IMR-90 (cell line): ENCODE results near the gene KAZALD1. TPM values are rescaled to one million over a fixed set of nuclear protein-coding genes. Genes with fewer than 3 reads are reported as not detected.

Source experiments
- ATAC-seq: fragments of 200-7000 bp; cut with Tn5 transposase; 2 replicates; pipeline ENCODE4 v1.9.1; 2020; ENCODE audit warnings: low read depth, mild to moderate bottlenecking, moderate library complexity
- BruUV-seq: library from RNA; stranded (reverse); fragments of 400-500 nt; replicated peaks from 2 replicates; lab custom pipeline; 2021; lab: Mats Ljungman, UMichigan
- CTCF ChIA-PET: fragments of 300-600 bp; formaldehyde crosslinking; extraction: SDS; loops from one replicate; lab custom pipeline; 2021; ENCODE audit warnings: antibody characterized with exemption; lab: Yijun Ruan, JAX
- POLR2A ChIA-PET: fragments of 300-600 bp; sonication (Branson Sonifier 250); formaldehyde crosslinking; loops from one replicate; lab custom pipeline; 2022; ENCODE audit warnings: antibody characterized with exemption; ENCODE audit not compliant: unreplicated experiment; lab: Charles Lee
- DNase-seq: peaks from one replicate; pipeline ENCODE4 v3.0.0; 2013
- H2AFZ ChIP-seq: replicated peaks from 2 replicates; pipeline ENCODE3; 2013; ENCODE audit warnings: low read length, mild to moderate bottlenecking; ENCODE audit not compliant: poor library complexity
- H2AK5ac ChIP-seq: 2 replicates; pipeline ENCODE4 v1.6.1; 2013; ENCODE audit warnings: low read depth, low read length, inconsistent platforms
- H2AK9ac ChIP-seq: replicated peaks from 2 replicates; pipeline ENCODE3; 2013; ENCODE audit warnings: mild to moderate bottlenecking, low read depth, low read length, moderate library complexity; ENCODE audit not compliant: poor library complexity
- H2BK120ac ChIP-seq: 2 replicates; pipeline ENCODE4 v1.6.1; 2013; ENCODE audit warnings: low read depth, low read length, inconsistent platforms
- H2BK15ac ChIP-seq: 3 replicates; pipeline ENCODE4 v1.6.1; 2013; ENCODE audit warnings: low read depth, low read length, inconsistent platforms
- H2BK20ac ChIP-seq: 2 replicates; pipeline ENCODE4 v1.6.1; 2013; ENCODE audit warnings: low read depth, mild to moderate bottlenecking, inconsistent platforms, low read length, moderate library complexity
- H2BK5ac ChIP-seq: 2 replicates; pipeline ENCODE4 v1.6.1; 2013; ENCODE audit warnings: mild to moderate bottlenecking, low read depth, low read length, inconsistent platforms; ENCODE audit not compliant: poor library complexity, severe bottlenecking
- H3K14ac ChIP-seq: replicated peaks from 2 replicates; pipeline ENCODE4 v1.6.1; 2013; ENCODE audit warnings: low read depth, low read length, inconsistent platforms
- H3K18ac ChIP-seq: 2 replicates; pipeline ENCODE4 v1.6.1; 2013; ENCODE audit warnings: low read depth, low read length, control low read depth
- H3K23ac ChIP-seq: 2 replicates; pipeline ENCODE4 v1.6.1; 2013; ENCODE audit warnings: low read depth, low read length, inconsistent platforms
- H3K27ac ChIP-seq: 2 replicates; pipeline ENCODE4 v1.5.1; 2013; ENCODE audit warnings: mild to moderate bottlenecking, control low read depth, low read length; ENCODE audit not compliant: insufficient read depth
- H3K27me3 ChIP-seq: 2 replicates; pipeline ENCODE4 v1.6.1; 2013; ENCODE audit warnings: low read length; ENCODE audit not compliant: control insufficient read depth, insufficient read depth
- H3K36me3 ChIP-seq: 2 replicates; pipeline ENCODE4 v1.6.1; 2013; ENCODE audit warnings: low read length, mixed read lengths; ENCODE audit not compliant: control insufficient read depth, insufficient read depth
- H3K4ac ChIP-seq: 2 replicates; pipeline ENCODE4 v1.6.1; 2013; ENCODE audit warnings: low read depth, low read length, inconsistent platforms
- H3K4me1 ChIP-seq: 2 replicates; pipeline ENCODE4 v1.6.1; 2013; ENCODE audit warnings: low read length, mixed read lengths; ENCODE audit not compliant: control insufficient read depth, insufficient read depth
- H3K4me2 ChIP-seq: 2 replicates; pipeline ENCODE4 v1.6.1; 2013; ENCODE audit warnings: low read depth, mild to moderate bottlenecking, control low read depth, low read length, moderate library complexity
- H3K4me3 ChIP-seq: 2 replicates; pipeline ENCODE4 v1.5.1; 2013; ENCODE audit warnings: low read depth, mild to moderate bottlenecking, control low read depth, low read length, moderate library complexity; ENCODE audit not compliant: insufficient read depth
- H3K56ac ChIP-seq: 2 replicates; pipeline ENCODE4 v1.6.1; 2013; ENCODE audit warnings: low read length, inconsistent platforms; ENCODE audit not compliant: insufficient read depth; ENCODE audit errors: extremely low read depth
- H3K79me1 ChIP-seq, 2 experiments: 2 replicates each; pipeline ENCODE4 v1.6.1; 2013; ENCODE audit warnings: low read length in 2 of 2, inconsistent platforms in 1 of 2, low read depth in 1 of 2
- H3K9ac ChIP-seq: 2 replicates; pipeline ENCODE4 v1.6.1; 2013; ENCODE audit warnings: low read depth, low read length, control low read depth
- H3K9me1 ChIP-seq: 2 replicates; pipeline ENCODE4 v1.6.1; 2013; ENCODE audit warnings: low read length, inconsistent platforms; ENCODE audit not compliant: insufficient read depth
- H3K9me3 ChIP-seq: 2 replicates; pipeline ENCODE4 v1.6.1; 2013; ENCODE audit warnings: low read length; ENCODE audit not compliant: control insufficient read depth, insufficient read depth
- H4K20me1 ChIP-seq: 2 replicates; pipeline ENCODE4 v1.6.1; 2013; ENCODE audit warnings: low read length, inconsistent platforms; ENCODE audit not compliant: insufficient read depth
- H4K5ac ChIP-seq: 2 replicates; pipeline ENCODE4 v1.6.1; 2013; ENCODE audit warnings: mild to moderate bottlenecking, low read depth, low read length, control low read depth
- H4K8ac ChIP-seq, 2 experiments: 2 replicates each; pipeline ENCODE4 v1.6.1; 2013; ENCODE audit warnings: low read depth in 2 of 2, low read length in 2 of 2, control low read depth in 1 of 2, inconsistent platforms in 1 of 2
- H4K91ac ChIP-seq: 2 replicates; pipeline ENCODE4 v1.6.1; 2013; ENCODE audit warnings: low read depth, low read length, inconsistent platforms; ENCODE audit not compliant: insufficient read depth
- BHLHE40 ChIP-seq: fragments of 150-350 bp; IDR thresholded peaks from 2 replicates; pipeline ENCODE4 v1.6.1; 2016; ENCODE audit warnings: mild to moderate bottlenecking, low read depth, low read length
- CEBPB ChIP-seq: IDR thresholded peaks from 2 replicates; pipeline ENCODE4 v1.6.1; 2012; ENCODE audit warnings: low read depth, low read length, improper control_type of control experiment
- ELK1 ChIP-seq: fragments of 150-350 bp; IDR thresholded peaks from 2 replicates; pipeline ENCODE4 v1.6.1; 2016; ENCODE audit warnings: low read depth, mild to moderate bottlenecking, low read length, moderate library complexity, borderline replicate concordance
- FOS ChIP-seq: fragments of 150-350 bp; IDR thresholded peaks from 2 replicates; pipeline ENCODE4 v1.6.1; 2016; ENCODE audit warnings: low read depth, low read length
- MAFK ChIP-seq: IDR thresholded peaks from 2 replicates; pipeline ENCODE4 v1.6.1; 2012; ENCODE audit warnings: low read depth, low read length, improper control_type of control experiment
- MAZ ChIP-seq: IDR thresholded peaks from 2 replicates; pipeline ENCODE4 v1.6.1; 2012; ENCODE audit warnings: low read depth, mild to moderate bottlenecking, low read length, improper control_type of control experiment, moderate library complexity, borderline replicate concordance
- MXI1 ChIP-seq: IDR thresholded peaks from 2 replicates; pipeline ENCODE4 v1.6.1; 2012; ENCODE audit warnings: low read depth, mild to moderate bottlenecking, low read length, moderate library complexity, borderline replicate concordance
- POLR2A ChIP-seq: IDR thresholded peaks from 2 replicates; pipeline ENCODE4 v1.6.1; 2012; ENCODE audit warnings: mild to moderate bottlenecking, low read depth, low read length
- RCOR1 ChIP-seq: IDR thresholded peaks from 2 replicates; pipeline ENCODE4 v1.6.1; 2012; ENCODE audit warnings: mild to moderate bottlenecking, low read length, improper control_type of control experiment; ENCODE audit not compliant: insufficient replicate concordance
- RFX5 ChIP-seq: IDR thresholded peaks from 2 replicates; pipeline ENCODE4 v1.8.0; 2012; ENCODE audit warnings: low read depth, mild to moderate bottlenecking, low read length, moderate library complexity
- SMC3 ChIP-seq: fragments of 150-350 bp; IDR thresholded peaks from 2 replicates; pipeline ENCODE4 v1.6.1; 2016; ENCODE audit warnings: low read depth, mild to moderate bottlenecking, antibody characterized with exemption, low read length, moderate library complexity
- WGBS, 2 experiments: methylation state at CpG; one replicate each; pipeline versions ENCODE4 v1.1.5 to v1.1.7; 2013; ENCODE audit warnings: missing lambda C conversion rate in 2 of 2; ENCODE audit not compliant: insufficient read length in 1 of 2; ENCODE audit errors: extremely low coverage in 2 of 2; 5-methylcytosine and 5-hydroxymethylcytosine counted together
- dilution Hi-C: fragments of 300-500 bp; cut with HindIII; formaldehyde crosslinking; loops from one replicate; pipeline ENCODE4 v1.14.3; 2018; ENCODE audit warnings: low sequenced_read_pairs; ENCODE audit not compliant: unreplicated experiment
- in situ Hi-C: fragments of 300-500 bp; cut with MboI; formaldehyde crosslinking; loops from 3 replicates; pipeline ENCODE4 v1.14.3; 2019; ENCODE audit warnings: low sequenced_read_pairs, inconsistent platforms, mixed read lengths
- intact Hi-C: fragments of 100-400 bp; cut with micrococcal nuclease; formaldehyde crosslinking; loops from 2 replicates; pipeline ENCODE4 v1.10.0; 2022
- polyA plus RNA-seq, 3 experiments: library from polyadenylated mRNA; depleted of rRNA; stranded (reverse); fragments of >200 nt; gene quantifications; 2 replicates each; pipeline ENCODE4 v1.2.3, GENCODE V29; 2012; ENCODE audit warnings: low replicate concordance in 1 of 3
- total RNA-seq: library from RNA; depleted of rRNA; stranded (reverse); fragments of >200 nt; gene quantifications from 2 replicates; pipeline ENCODE4 v1.2.3, GENCODE V29; 2012

KAZALD1 gene
- total and polyA plus RNA-seq, 2 of the 4 experiments (the other 2 are of a cell fraction), result 9.1 to 18.6 TPM

GRCh38 chr10:101035314-101035713 lies 26.5 kb upstream of the KAZALD1 start:
- H4K91ac ChIP-seq, result no peak overlapping the region
- no peak overlapping the region for H3K18ac ChIP-seq
- no peak overlapping the region for H3K9ac ChIP-seq
- TF ChIP-seq SMC3, result no peak
- TF ChIP-seq ELK1, result no peak
- no peak for TF ChIP-seq MAZ
- no peak for TF ChIP-seq RCOR1
- no peak for TF ChIP-seq CEBPB
- TF ChIP-seq RFX5, result no peak
- TF ChIP-seq MXI1, result no peak
- TF ChIP-seq FOS, result no peak
- no peak for TF ChIP-seq MAFK
- TF ChIP-seq BHLHE40, result no peak
- no peak for TF ChIP-seq POLR2A
- no peak overlapping the region for H3K4me2 ChIP-seq
- ChIA-PET CTCF (interaction anchor here (1.0 to 1.2 kb wide), 2 partner anchors 16 to 107 kb away, joined by 3 read pairs; no protein-coding TSS in a partner anchor), POLR2A (no interaction called here)
- H4K20me1 ChIP-seq, result peaks cover 36% of the 10 kb centered on the region
- no peak overlapping the region for H2AK9ac ChIP-seq
- in situ Hi-C loops (no loop called here), intact Hi-C loops (no loop called here), dilution Hi-C loops (no loop called here)
- H4K5ac ChIP-seq, result no peak overlapping the region
- peaks cover 2% of the 10 kb centered on the region for H3K4me1 ChIP-seq
- H2AK5ac ChIP-seq, result no peak overlapping the region
- no peak overlapping the region for H4K8ac ChIP-seq
- H2BK20ac ChIP-seq, result no peak overlapping the region
- no peak overlapping the region for H3K4me3 ChIP-seq
- H3K23ac ChIP-seq, result no peak overlapping the region
- no peak overlapping the region for H3K14ac ChIP-seq
- ATAC-seq (no peak), DNase-seq (no peak)
- WGBS, 2 experiments, result 94% methylated on average over 6 of the region's 7 CpGs; no CpG with 5 or more reads in 1 of the 2 experiments
- no peak overlapping the region for H2BK15ac ChIP-seq
- no TSS peak for BruUV-seq
- no peak overlapping the region for H2BK5ac ChIP-seq
- no peak overlapping the region for H3K4ac ChIP-seq
- H3K56ac ChIP-seq, result no peak overlapping the region
- no peak overlapping the region for H2AFZ ChIP-seq
- H3K27ac ChIP-seq, result no peak overlapping the region
- no peaks in the 10 kb centered on the region for H3K9me3 ChIP-seq
- H3K9me1 ChIP-seq, result peaks cover 2% of the 10 kb centered on the region; the same call in 1 of the 2 replicates
- no peak overlapping the region for H2BK120ac ChIP-seq
- peaks cover 49% of the 10 kb centered on the region for H3K36me3 ChIP-seq
- H3K27me3 ChIP-seq, result no peaks in the 10 kb centered on the region
- peaks cover 21 to 64% of the 10 kb centered on the region in 2 experiments; a peak in 3 of 4 replicates for H3K79me1 ChIP-seq
